Activated CD8-positive, alpha-beta memory T cell treated with anti-CD3 and anti-CD28 coated beads, Interleukin-2, amount 50 U/mL, for 4 hours (primary cell): ENCODE data around the gene GNB1.
"Not testable (repeated sequence)": the region's sequence is repeated elsewhere in the genome, so short reads cannot be mapped to it uniquely, and the experiment has no call there.

ENCODE experiments used
- DNase-seq: peaks from one replicate; pipeline ENCODE4 v3.0.0-alpha.2; 2020

Gene GNB1

GRCh38 chr1:1889090-1889750 lies 1.7 kb downstream of the GNB1 start:
- DNase-seq, result no peak

- DNase-seq, result not testable (repeated sequence)
Observed at GRCh38 chr1:1883890-1884289, 7.0 kb downstream of the GNB1 start.

DNA sequence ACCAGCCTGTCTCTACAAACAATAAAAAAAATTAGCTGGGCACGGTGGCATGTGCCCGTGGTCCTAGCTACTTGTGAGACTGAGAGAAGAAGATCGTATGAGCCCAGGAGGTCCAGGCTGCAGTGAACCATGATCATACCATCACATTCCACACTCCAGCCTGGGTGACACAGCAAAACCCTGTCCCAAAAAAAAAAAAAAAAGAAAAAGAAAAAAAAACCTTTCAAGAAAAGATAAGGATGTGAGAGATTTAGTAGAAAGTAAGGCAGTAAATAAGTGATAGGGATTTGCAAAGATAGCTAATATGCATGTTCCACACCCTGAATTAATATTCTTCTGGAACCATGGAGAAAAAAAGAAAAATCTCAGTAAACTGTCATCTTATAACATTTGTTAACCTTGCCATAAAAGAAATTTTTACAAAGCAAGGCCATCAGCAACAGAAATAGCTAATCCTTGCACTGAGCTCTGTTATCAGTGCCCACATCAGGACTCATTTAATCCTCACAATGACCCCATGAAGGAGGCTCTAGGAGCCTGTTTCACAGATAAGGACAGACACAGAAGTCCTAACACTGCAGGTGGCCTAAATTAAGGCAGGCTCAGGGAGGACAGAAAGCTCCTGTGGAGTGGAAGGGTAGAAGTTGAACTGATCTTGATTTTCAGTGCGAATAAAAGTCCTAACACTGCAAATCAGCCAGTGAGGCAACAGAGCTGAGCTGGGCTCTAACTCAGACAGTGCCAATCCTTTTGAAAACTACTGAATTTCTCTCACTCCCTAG lies 7.6 kb downstream of the GNB1 start:
- no peak for DNase-seq

DNA sequence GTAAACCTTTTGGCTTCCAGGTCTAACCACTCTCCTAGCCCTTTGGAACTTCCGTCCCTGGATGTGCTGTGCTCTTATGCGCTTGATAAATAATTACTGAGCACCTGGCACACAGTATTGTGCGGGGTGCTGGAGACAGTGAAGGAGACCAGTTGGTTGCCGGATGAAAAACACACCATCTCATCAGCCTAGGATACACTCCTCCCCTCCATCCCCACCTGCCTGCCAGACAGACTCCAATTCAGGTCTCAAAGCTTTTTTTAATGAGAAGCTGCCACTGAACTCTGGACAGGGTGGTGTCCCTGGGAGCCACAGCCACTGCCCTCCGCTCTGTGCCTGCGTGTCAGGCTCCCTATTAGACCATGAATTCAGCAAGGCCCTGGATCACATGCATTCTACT lies 9.2 kb downstream of the GNB1 start:
- DNase-seq, result no peak

GRCh38 chr1:1880617-1881312 lies 10.1 kb downstream of the GNB1 start:
- no peak for DNase-seq

GRCh38 chr1:1879942-1880341 lies 10.9 kb downstream of the GNB1 start:
- no peak for DNase-seq

DNA sequence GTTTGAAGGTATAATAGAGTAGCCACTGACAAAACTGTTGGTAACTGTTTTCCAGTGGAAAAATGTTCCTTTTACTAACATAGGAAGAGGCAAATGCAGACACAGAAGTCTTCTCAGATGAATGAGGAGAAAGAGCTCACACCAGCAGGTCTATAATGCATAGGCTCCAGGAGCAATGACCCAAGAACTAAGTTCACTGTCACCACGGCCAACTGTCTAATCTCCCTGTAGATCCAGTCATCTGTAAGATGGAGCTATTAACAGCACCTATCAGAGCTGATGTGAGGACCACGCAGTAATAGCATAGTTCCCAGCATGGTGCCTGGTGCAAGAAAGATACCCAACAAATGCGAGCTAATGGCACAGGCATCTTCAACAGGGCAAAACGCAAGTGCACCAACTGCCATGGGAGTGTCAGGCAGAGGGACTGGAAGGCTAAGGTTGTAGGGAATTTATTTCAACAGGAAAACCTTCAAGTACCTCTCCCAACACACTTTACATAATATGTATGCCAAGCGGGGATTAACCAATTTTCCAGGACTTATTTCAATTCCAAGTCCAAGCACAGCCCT lies 12.9 kb downstream of the GNB1 start:
- DNase-seq, result no peak

DNA sequence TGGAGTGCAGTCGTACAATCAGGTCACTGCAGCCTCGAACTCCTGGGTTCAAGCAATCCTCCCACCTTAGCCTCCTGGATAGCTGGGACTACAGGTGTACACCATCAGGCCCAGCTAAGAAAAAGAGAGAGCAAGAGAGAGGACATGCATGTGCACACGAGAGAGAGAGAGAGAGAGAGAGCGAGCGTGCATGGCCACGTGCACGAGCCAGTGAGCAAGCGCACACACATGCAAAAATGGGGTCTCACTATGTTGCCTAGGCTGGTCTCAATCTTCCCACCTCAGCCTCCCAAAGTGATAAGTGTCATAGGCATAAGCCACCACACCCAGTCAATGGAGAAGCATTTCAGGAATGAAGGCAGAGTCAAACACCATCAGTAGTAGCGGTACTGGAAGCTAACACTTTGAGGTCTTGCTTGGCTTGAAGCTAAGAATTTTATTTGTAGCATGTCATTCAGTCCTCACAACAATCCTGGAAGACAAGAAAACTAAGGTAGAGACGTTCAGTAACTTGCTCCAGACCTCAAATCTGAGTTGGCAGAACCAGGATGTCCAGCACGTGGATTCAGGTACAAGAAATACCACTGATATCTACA lies 14.5 kb downstream of the GNB1 start:
- DNase-seq, result no peak

- no peak for DNase-seq
Observed at GRCh38 chr1:1875932-1876331, 15.0 kb downstream of the GNB1 start.

- no peak for DNase-seq
Observed at GRCh38 chr1:1874901-1875300, 16.0 kb downstream of the GNB1 start.

- DNase-seq, result no peak
Observed at GRCh38 chr1:1873186-1873585, 17.7 kb downstream of the GNB1 start.

- no peak for DNase-seq
Observed at GRCh38 chr1:1872329-1872994, 18.4 kb downstream of the GNB1 start.

GRCh38 chr1:1869469-1869868 lies 21.4 kb downstream of the GNB1 start:
- DNase-seq, result no peak

GRCh38 chr1:1867164-1867563 lies 23.7 kb downstream of the GNB1 start:
- DNase-seq, result no peak

DNA sequence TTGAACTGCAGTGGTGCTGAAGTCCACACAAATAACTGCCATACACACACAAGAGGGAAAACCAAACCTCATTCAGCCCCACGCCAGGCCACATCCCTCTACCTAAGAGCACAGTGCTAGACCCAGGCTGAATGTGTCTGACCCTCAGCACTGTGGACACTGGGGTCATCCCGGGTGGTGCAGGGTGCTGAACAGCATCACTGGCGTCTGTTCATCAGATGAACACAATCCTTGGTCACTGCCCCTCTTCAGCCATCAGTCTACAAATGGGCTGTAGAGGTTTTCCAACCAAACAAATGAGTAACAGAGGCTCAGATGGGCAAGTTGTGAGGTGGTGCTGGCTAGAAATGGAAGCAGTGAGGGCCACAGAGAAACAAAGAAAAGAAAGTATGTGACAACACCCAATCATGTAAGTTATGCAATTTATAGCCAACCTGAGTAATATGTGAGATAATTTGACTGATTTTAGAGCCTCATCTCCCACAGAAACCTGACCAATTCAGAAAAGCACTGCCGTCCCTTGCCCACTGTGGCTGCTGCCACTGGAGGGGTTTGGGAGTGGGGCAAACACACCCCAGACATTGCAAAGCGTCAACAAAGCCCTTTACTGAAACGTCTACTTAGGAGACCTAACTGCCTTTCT lies 27.9 kb downstream of the GNB1 start:
- DNase-seq, result no peak

- DNase-seq, result not testable (repeated sequence)
Observed at GRCh38 chr1:1861761-1862310, 29.1 kb downstream of the GNB1 start.

GRCh38 chr1:1861339-1861730 lies 29.6 kb downstream of the GNB1 start:
- no peak for DNase-seq

- DNase-seq, result not testable (repeated sequence)
Observed at GRCh38 chr1:1859970-1860697, 30.8 kb downstream of the GNB1 start.

DNA sequence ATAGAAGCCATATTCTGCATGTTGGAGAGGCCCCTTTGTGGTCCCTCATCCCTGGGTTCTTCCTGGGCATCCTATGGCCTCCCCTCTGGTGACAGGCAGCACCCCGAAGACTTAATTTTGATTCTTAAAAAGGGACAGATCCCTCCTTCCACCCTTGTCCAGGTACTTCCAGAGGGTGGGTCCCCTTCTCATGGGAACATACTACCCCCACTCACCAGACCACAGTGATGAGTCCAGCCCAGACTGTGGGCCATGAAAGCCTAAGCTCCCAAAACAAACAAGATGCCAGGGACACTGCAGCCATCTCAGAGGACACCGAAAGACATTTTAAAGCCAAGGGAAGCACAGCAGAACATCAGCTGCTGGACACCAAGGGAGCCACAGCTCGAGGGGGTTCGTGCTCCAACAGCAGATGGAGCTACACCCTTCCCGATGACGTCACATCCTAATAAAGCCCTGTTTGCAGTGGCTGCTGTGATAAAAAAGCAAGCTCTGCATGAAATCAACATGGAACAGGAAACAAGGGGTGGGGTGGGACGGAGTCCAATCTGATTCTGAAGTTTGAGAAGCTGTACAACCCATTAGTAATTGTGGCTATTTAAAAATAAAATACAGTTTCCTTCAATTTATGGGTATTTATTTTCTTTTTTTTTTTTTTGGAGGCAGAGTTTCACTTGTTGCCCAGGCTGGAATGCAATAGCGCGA lies 32.4 kb downstream of the GNB1 start:
- DNase-seq, result no peak

DNA sequence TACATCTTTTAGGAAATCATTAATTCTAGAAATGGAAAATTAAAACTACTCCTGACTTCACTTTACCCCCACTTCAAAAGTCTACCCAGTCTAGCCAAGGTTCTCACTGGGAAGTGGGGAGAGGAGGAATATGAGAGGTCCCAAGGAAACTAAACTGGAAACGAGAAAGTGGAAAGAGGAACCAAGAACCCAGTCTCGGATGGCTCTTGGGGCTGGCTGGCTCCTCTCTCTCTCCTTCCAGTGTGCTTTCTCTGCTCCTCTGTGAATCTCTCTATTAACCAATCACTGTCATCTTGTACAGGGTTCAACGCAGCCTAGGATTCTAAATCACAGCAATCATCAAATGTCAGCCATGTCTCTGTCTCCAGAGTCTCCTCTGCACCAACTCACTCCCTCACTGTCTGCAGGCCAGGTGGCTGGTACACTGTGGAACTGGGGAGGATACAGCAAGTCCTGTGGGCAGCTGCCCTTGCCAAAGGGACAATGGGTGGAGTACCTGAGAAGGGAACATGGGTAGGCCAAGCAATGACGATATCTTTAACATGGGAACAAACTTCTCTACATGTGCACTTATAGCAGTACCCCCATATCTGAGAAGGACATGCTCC lies 33.7 kb downstream of the GNB1 start:
- no peak for DNase-seq
